ENCODE results near the gene LSM2. TPM values are rescaled to one million over a fixed set of nuclear protein-coding genes. Genes with fewer than 3 reads are reported as not detected.

The LSM2 gene
- total RNA-seq, 2 experiments from 2014 or later: 12.6 to 13.7 TPM

DNA sequence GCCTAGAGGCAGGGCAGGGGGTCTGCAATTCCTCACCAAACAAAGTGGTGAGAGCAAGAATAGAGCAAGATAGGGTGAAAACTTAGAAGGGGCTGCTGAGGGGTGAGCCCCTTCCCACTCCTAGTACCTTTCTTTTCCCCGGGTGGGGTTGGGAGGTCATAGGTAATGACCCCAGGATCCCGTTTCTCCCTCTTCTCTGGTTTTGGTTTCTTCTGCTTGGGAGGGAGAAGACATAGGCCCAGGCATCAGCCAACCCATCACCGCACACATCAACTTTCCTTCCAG lies 14.7 kb downstream of the LSM2 start:
- H3K36me3 Mint-ChIP-seq (ENCODE audit: low read depth): peaks cover 41% of the 10 kb centered on the region
- peaks cover 29% of the 10 kb centered on the region for H3K4me1 Mint-ChIP-seq (ENCODE audit: low read depth)
- H3K4me1 ChIP-seq (ENCODE audit: insufficient read depth, low read length): peaks cover 37% of the 10 kb centered on the region
- peak overlapping the region; percentile 3 for H3K27ac Mint-ChIP-seq
- H3K9me3 ChIP-seq (ENCODE audit: control insufficient read depth in 1 of 2, insufficient read depth in 1 of 2, low read length in 2 of 2): no peaks in the 10 kb centered on the region
- H3K27ac ChIP-seq (ENCODE audit: low read depth in 1 of 2, low read length in 2 of 2): no peak overlapping the region
- no peak overlapping the region for H3K4me3 Mint-ChIP-seq
- POLR2A ChIA-PET: interaction anchor here (0.7 kb wide), 1 partner anchor 15 kb away, joined by 4 read pairs; the partner anchor contains the start of gene LSM2
- H3K27me3 ChIP-seq (ENCODE audit: control insufficient read depth in 1 of 2, insufficient read depth in 2 of 2, low read length in 2 of 2): no peaks in the 10 kb centered on the region
- no peak for TF ChIP-seq CTCF (IDR thresholded peaks at IDR 0.05)
- intact Hi-C loops (cut with DNase I, micrococcal nuclease): no loop called here
- H3K4me3 ChIP-seq (ENCODE audit: low read length): no peak overlapping the region
- DNase-seq: no peak
- H3K27me3 Mint-ChIP-seq: no peaks in the 10 kb centered on the region
- CTCF ChIA-PET: interaction anchor here (1.2 kb wide), 3 partner anchors 9 to 48 kb away, joined by 3 to 4 read pairs (median 4); no protein-coding TSS in a partner anchor
- no peak for ATAC-seq (ENCODE audit: poor library complexity)
- H3K36me3 ChIP-seq (ENCODE audit: insufficient read depth, low read length): peaks cover 16% of the 10 kb centered on the region
- no peaks in the 10 kb centered on the region for H3K9me3 Mint-ChIP-seq

GRCh38 chr6:31791324-31792089 lies 15.3 kb downstream of the LSM2 start:
- H3K4me1 ChIP-seq (ENCODE audit: insufficient read depth, low read length): peaks cover 34% of the 10 kb centered on the region
- no peaks in the 10 kb centered on the region for H3K27me3 Mint-ChIP-seq
- peak overlapping the region; percentile 17 for H3K4me3 Mint-ChIP-seq
- peaks cover 24% of the 10 kb centered on the region for H3K4me1 Mint-ChIP-seq (ENCODE audit: low read depth)
- H3K9me3 ChIP-seq (ENCODE audit: control insufficient read depth in 1 of 2, insufficient read depth in 1 of 2, low read length in 2 of 2): no peaks in the 10 kb centered on the region
- TF ChIP-seq CTCF (IDR thresholded peaks at IDR 0.05): peak; percentile 64
- intact Hi-C loops (cut with DNase I, micrococcal nuclease): no loop called here
- H3K27me3 ChIP-seq (ENCODE audit: control insufficient read depth in 1 of 2, insufficient read depth in 2 of 2, low read length in 2 of 2): no peaks in the 10 kb centered on the region
- no peaks in the 10 kb centered on the region for H3K9me3 Mint-ChIP-seq
- peak overlapping the region; percentile 3 for H3K27ac Mint-ChIP-seq
- H3K27ac ChIP-seq (ENCODE audit: low read depth in 1 of 2, low read length in 2 of 2): no peak overlapping the region
- DNase-seq: peak in 4 of 14 experiments; percentile 28 to 60 (median 50)
- H3K4me3 ChIP-seq (ENCODE audit: low read length): no peak overlapping the region
- peaks cover 41% of the 10 kb centered on the region for H3K36me3 Mint-ChIP-seq (ENCODE audit: low read depth)
- ChIA-PET POLR2A (interaction anchor here (0.7 to 1.3 kb wide), 3 partner anchors 15 to 52 kb away, joined by 3 to 7 read pairs (median 4); partner anchors contain the start of genes LSM2 and MSH5), CTCF (interaction anchor here (0.6 to 1.3 kb wide), 17 partner anchors 9 to 62 kb away, joined by 3 to 8 read pairs (median 4); partner anchors contain the start of genes CLIC1, DDAH2, LSM2 and MSH5)
- no peak for ATAC-seq (ENCODE audit: poor library complexity)
- peaks cover 16% of the 10 kb centered on the region for H3K36me3 ChIP-seq (ENCODE audit: insufficient read depth, low read length)

- Histone ChIP-seq H3K36me3 (ENCODE audit: insufficient read depth, low read length) (peaks cover 61% of the 10 kb centered on the region), H3K4me3 (ENCODE audit: low read length) (no peak overlapping the region), H3K4me1 (ENCODE audit: insufficient read depth, low read length) (peaks cover 3% of the 10 kb centered on the region), H3K27me3 (ENCODE audit: control insufficient read depth in 1 of 2, insufficient read depth in 2 of 2, low read length in 2 of 2) (no peaks in the 10 kb centered on the region), H3K27ac (ENCODE audit: low read depth in 1 of 2, low read length in 2 of 2) (no peak overlapping the region), H3K9me3 (ENCODE audit: control insufficient read depth in 1 of 2, insufficient read depth in 1 of 2, low read length in 2 of 2) (no peaks in the 10 kb centered on the region)
- ATAC-seq (ENCODE audit: poor library complexity): no peak
- TF ChIP-seq CTCF (IDR thresholded peaks at IDR 0.05): no peak
- POLR2A ChIA-PET: interaction anchor here (1.1 to 1.3 kb wide), 2 partner anchors 10 to 11 kb away, joined by 3 read pairs; partner anchors contain the start of gene VARS1
- Mint-ChIP-seq H3K27me3 (no peaks in the 10 kb centered on the region), H3K27ac (no peak overlapping the region), H3K36me3 (ENCODE audit: low read depth) (peaks cover 44% of the 10 kb centered on the region), H3K9me3 (no peaks in the 10 kb centered on the region), H3K4me3 (no peak overlapping the region), H3K4me1 (ENCODE audit: low read depth) (peaks cover under 1% of the 10 kb centered on the region)
- intact Hi-C loops (cut with DNase I, micrococcal nuclease): no loop called here
- no peak for DNase-seq
- CTCF ChIA-PET: no interaction called here
Measured at GRCh38 chr6:31785475-31785874, 21.3 kb downstream of the LSM2 start.

Data from CD4-positive, alpha-beta T cell (primary cell).